Neuronal stem cell (in vitro differentiated cells): ENCODE measurements around the gene SEPHS2.

Experiments used
- DNase-seq: peaks from one replicate; pipeline ENCODE4 v3.0.0-alpha.2; 2013; ENCODE audit warnings: low spot score
- H2AFZ ChIP-seq: one replicate; pipeline ENCODE4 v1.6.1; 2013; ENCODE audit warnings: mild to moderate bottlenecking, low read length, inconsistent platforms
- H2AK5ac ChIP-seq: 2 replicates; pipeline ENCODE4 v1.6.1; 2013; ENCODE audit warnings: low read depth, mild to moderate bottlenecking, inconsistent platforms, low read length, moderate library complexity, mixed read lengths
- H2BK120ac ChIP-seq: 2 replicates; pipeline ENCODE4 v1.6.1; 2013; ENCODE audit warnings: low read depth, mild to moderate bottlenecking, inconsistent platforms, low read length, moderate library complexity, mixed read lengths
- H2BK12ac ChIP-seq: one replicate; pipeline ENCODE4 v1.6.1; 2013; ENCODE audit warnings: low read length, inconsistent platforms
- H2BK15ac ChIP-seq: 2 replicates; pipeline ENCODE4 v1.6.1; 2013; ENCODE audit warnings: mild to moderate bottlenecking, low read length, inconsistent platforms, mixed read lengths
- H2BK5ac ChIP-seq: one replicate; pipeline ENCODE4 v1.6.1; 2013; ENCODE audit warnings: inconsistent platforms, mild to moderate bottlenecking, low read length, moderate library complexity
- H3K14ac ChIP-seq: one replicate; pipeline ENCODE4 v1.6.1; 2013; ENCODE audit warnings: low read length, inconsistent platforms
- H3K18ac ChIP-seq: 2 replicates; pipeline ENCODE4 v1.6.1; 2013; ENCODE audit warnings: low read length, inconsistent platforms
- H3K23ac ChIP-seq: 2 replicates; pipeline ENCODE4 v1.6.1; 2013; ENCODE audit warnings: low read depth, mild to moderate bottlenecking, mixed read lengths, low read length, inconsistent platforms; ENCODE audit not compliant: poor library complexity
- H3K27ac ChIP-seq: replicated peaks from 3 replicates; pipeline ENCODE4 v1.5.1; 2013; ENCODE audit warnings: low read length, inconsistent platforms
- H3K27me3 ChIP-seq, 3 experiments: 2 replicates each; pipeline ENCODE4 v1.6.1; 2013; ENCODE audit warnings: low read length in 3 of 3, mild to moderate bottlenecking in 2 of 3, inconsistent platforms in 1 of 3, low read depth in 1 of 3, mixed read lengths in 1 of 3, moderate library complexity in 1 of 3; ENCODE audit not compliant: control insufficient read depth in 3 of 3, insufficient read depth in 3 of 3
- H3K36me3 ChIP-seq, 2 donors: replicated peaks in 1 of 2; 2 replicates each; pipeline ENCODE4 v1.6.1; 2013; ENCODE audit warnings: low read length in 2 of 2; ENCODE audit not compliant: control insufficient read depth in 2 of 2, insufficient read depth in 2 of 2
- H3K4ac ChIP-seq: 2 replicates; pipeline ENCODE4 v1.6.1; 2013; ENCODE audit warnings: inconsistent platforms, mild to moderate bottlenecking, low read length, moderate library complexity
- H3K4me1 ChIP-seq, 2 donors: 1 replicate in 1 of 2; 2 replicates in 1 of 2; pipeline ENCODE4 v1.6.1; 2013; ENCODE audit warnings: low read length in 2 of 2, low read depth in 1 of 2; ENCODE audit not compliant: control insufficient read depth in 2 of 2, insufficient read depth in 1 of 2
- H3K4me2 ChIP-seq: one replicate; pipeline ENCODE4 v1.6.1; 2013; ENCODE audit warnings: mild to moderate bottlenecking, low read length, inconsistent platforms; ENCODE audit not compliant: insufficient read depth, poor library complexity, severe bottlenecking
- H3K4me3 ChIP-seq, 2 donors: 2 replicates each; pipeline ENCODE4 v1.5.1; 2013; ENCODE audit warnings: low read length in 2 of 2, mild to moderate bottlenecking in 2 of 2, inconsistent platforms in 1 of 2, moderate library complexity in 1 of 2
- H3K79me1 ChIP-seq: one replicate; pipeline ENCODE4 v1.6.1; 2013; ENCODE audit warnings: low read depth, mild to moderate bottlenecking, inconsistent platforms, low read length, moderate library complexity
- H3K9ac ChIP-seq: one replicate; pipeline ENCODE4 v1.6.1; 2013; ENCODE audit warnings: mild to moderate bottlenecking, low read depth, low read length, inconsistent platforms; ENCODE audit not compliant: poor library complexity
- H3K9me3 ChIP-seq, 2 donors: replicated peaks in 1 of 2; 2 replicates each; pipeline versions ENCODE3 to v1.6.1; 2013; ENCODE audit warnings: low read length in 2 of 2, mild to moderate bottlenecking in 2 of 2, inconsistent platforms in 1 of 2, low read depth in 1 of 2, mixed read lengths in 1 of 2, moderate library complexity in 1 of 2; ENCODE audit not compliant: control insufficient read depth in 2 of 2, insufficient read depth in 1 of 2
- H4K8ac ChIP-seq: one replicate; pipeline ENCODE4 v1.6.1; 2013; ENCODE audit warnings: low read depth, mild to moderate bottlenecking, inconsistent platforms, low read length, moderate library complexity
- H4K91ac ChIP-seq: one replicate; pipeline ENCODE4 v1.6.1; 2013; ENCODE audit warnings: low read length, low read depth, mild to moderate bottlenecking, inconsistent platforms; ENCODE audit not compliant: poor library complexity
- WGBS, 2 donors: extraction: QIAGEN DNeasy Blood & Tissue Kit; methylation state at CpG; one replicate each; pipeline ENCODE4 v1.1.7; 2013; ENCODE audit warnings: missing lambda C conversion rate in 2 of 2, mixed read lengths in 1 of 2; ENCODE audit not compliant: insufficient read length in 2 of 2, insufficient replicate concordance in 1 of 2; ENCODE audit errors: extremely low coverage in 2 of 2; 5-methylcytosine and 5-hydroxymethylcytosine counted together

The SEPHS2 gene

GRCh38 chr16:30401768-30402425 is 43.8 kb downstream of the SEPHS2 start:
- peak overlapping the region; percentile 32 for H3K9ac ChIP-seq
- no peak overlapping the region for H3K4ac ChIP-seq
- H3K4me3 ChIP-seq = no peak overlapping the region
- WGBS, 2 donors = no CpG with 5 or more reads among the region's 8 CpGs
- DNase-seq = no peak
- no peak overlapping the region for H2BK15ac ChIP-seq
- H4K91ac ChIP-seq = no peak overlapping the region
- H2BK120ac ChIP-seq = no peak overlapping the region
- peaks cover 18 to 26% of the 10 kb centered on the region in 2 donors for H3K36me3 ChIP-seq
- no peak overlapping the region for H2AK5ac ChIP-seq
- H2BK12ac ChIP-seq = no peak overlapping the region
- H3K79me1 ChIP-seq = peaks cover 8% of the 10 kb centered on the region
- peaks cover 16 to 20% of the 10 kb centered on the region in 2 donors for H3K4me1 ChIP-seq
- H3K14ac ChIP-seq = no peak overlapping the region
- no peak overlapping the region for H3K4me2 ChIP-seq
- H4K8ac ChIP-seq = no peak overlapping the region
- H3K23ac ChIP-seq = no peak overlapping the region
- peaks cover 0 to 2% (median 0%) of the 10 kb centered on the region in 3 experiments for H3K27me3 ChIP-seq
- no peak overlapping the region for H2BK5ac ChIP-seq
- H2AFZ ChIP-seq = no peak overlapping the region
- H3K27ac ChIP-seq = peak overlapping the region; percentile 27
- H3K9me3 ChIP-seq = no peaks in the 10 kb centered on the region
- no peak overlapping the region for H3K18ac ChIP-seq

GRCh38 chr16:30399435-30400186 is 46.1 kb downstream of the SEPHS2 start:
- H4K91ac ChIP-seq = no peak overlapping the region
- H2BK15ac ChIP-seq = peak overlapping the region; percentile 42
- H2BK5ac ChIP-seq = peak overlapping the region; percentile 94
- no peak overlapping the region for H3K14ac ChIP-seq
- peaks cover 15% of the 10 kb centered on the region for H3K79me1 ChIP-seq
- peaks cover 18 to 37% of the 10 kb centered on the region in 2 donors for H3K36me3 ChIP-seq
- H3K4ac ChIP-seq = no peak overlapping the region
- H3K9ac ChIP-seq = peak overlapping the region; percentile 75
- H2AFZ ChIP-seq = peak overlapping the region; percentile 78
- peak overlapping the region; percentile 90 for H3K18ac ChIP-seq
- H3K9me3 ChIP-seq = no peaks in the 10 kb centered on the region
- no peak for DNase-seq
- H3K4me1 ChIP-seq = peaks cover 17 to 23% of the 10 kb centered on the region in 2 donors
- H2AK5ac ChIP-seq = peak overlapping the region; percentile 61
- H3K4me3 ChIP-seq = peak overlapping the region; percentile 0 to 42
- H3K27me3 ChIP-seq = peaks cover 0 to 2% (median 0%) of the 10 kb centered on the region in 3 experiments
- H4K8ac ChIP-seq = no peak overlapping the region
- H3K23ac ChIP-seq = peak overlapping the region; percentile 45
- no peak overlapping the region for H2BK12ac ChIP-seq
- H3K27ac ChIP-seq = peak overlapping the region; percentile 99
- no peak overlapping the region for H2BK120ac ChIP-seq
- WGBS, 2 donors = no CpG with 5 or more reads among the region's 12 CpGs
- peak overlapping the region; percentile 73 for H3K4me2 ChIP-seq

- no CpG with 5 or more reads among the region's 23 CpGs for WGBS, 2 donors
- no peak for DNase-seq
- Histone ChIP-seq H3K4me1 (peaks cover 17 to 23% of the 10 kb centered on the region in 2 donors), H3K4me2 (no peak overlapping the region), H2BK120ac (no peak overlapping the region), H3K23ac (peak overlapping the region; percentile 18), H3K4ac (no peak overlapping the region), H2AFZ (no peak overlapping the region), H3K14ac (peak overlapping the region; percentile 26), H3K4me3 (no peak overlapping the region), H2BK15ac (peak overlapping the region; percentile 78), H3K27me3 (no peaks in the 10 kb centered on the region), H3K9ac (peak overlapping the region; percentile 72), H3K27ac (peak overlapping the region; percentile 99), H4K8ac (no peak overlapping the region), H4K91ac (no peak overlapping the region), H3K9me3 (no peaks in the 10 kb centered on the region), H3K18ac (peak overlapping the region; percentile 41), H3K36me3 (peaks cover 18 to 37% of the 10 kb centered on the region in 2 donors), H3K79me1 (peaks cover 15% of the 10 kb centered on the region), H2BK5ac (peak overlapping the region; percentile 93), H2AK5ac (peak overlapping the region; percentile 68), H2BK12ac (peak overlapping the region; percentile 63)
Observed at GRCh38 chr16:30398661-30399434, 46.8 kb downstream of the SEPHS2 start.
